ENCODE results near the gene LRTM2. TPM values are rescaled to one million over a fixed set of nuclear protein-coding genes. Genes with fewer than 3 reads are reported as not detected.

LRTM2 gene
- total and polyA plus RNA-seq, 4 donors = not detected

DNA sequence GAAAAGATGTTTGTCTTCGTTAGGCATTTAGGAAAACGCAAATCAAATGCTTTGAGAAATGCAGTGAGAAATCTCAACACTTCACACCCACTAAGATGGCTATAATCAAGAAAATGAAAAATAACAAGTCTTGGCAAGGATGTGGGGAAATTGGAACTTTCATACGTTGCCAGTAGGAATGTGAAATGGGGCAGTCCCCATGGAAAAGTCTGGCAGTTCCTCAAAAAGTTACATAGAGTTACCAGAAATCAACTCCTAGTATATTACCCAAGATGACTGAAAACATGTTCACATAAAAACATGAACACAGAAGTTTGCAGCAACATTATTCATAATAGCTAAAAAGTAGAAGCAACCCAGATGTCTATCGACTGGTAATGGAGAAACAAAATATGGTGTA lies 41.5 kb upstream of the LRTM2 start:
- 88% methylated on average over 4 of the region's 4 CpGs for WGBS
- peaks cover 0 to 12% (median 4%) of the 10 kb centered on the region in 4 donors for H3K4me1 ChIP-seq (ENCODE audit: control insufficient read depth in 4 of 4, insufficient read depth in 4 of 4, low read length in 3 of 4)

DNA sequence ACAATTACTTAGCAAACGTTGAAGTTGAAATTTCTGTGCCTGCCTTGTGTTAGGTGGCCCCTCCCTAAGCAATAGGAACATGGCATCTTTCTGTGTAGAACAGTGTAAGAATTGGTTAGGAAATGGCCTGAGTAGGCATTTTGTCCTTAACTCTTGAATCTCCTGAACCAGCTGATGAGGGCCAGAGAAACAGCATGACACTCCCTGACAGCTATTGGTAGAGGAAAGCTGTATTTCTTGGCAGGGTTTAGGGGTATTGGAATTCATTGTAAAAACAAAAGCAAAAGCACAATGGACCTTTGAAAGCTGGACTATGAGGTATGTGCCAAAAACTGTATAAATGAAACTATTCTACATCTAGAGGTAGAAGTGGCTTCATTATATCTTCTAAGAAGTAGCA lies 40.6 kb upstream of the LRTM2 start:
- no peak for DNase-seq (ENCODE audit: low spot score)
- H3K27me3 ChIP-seq (ENCODE audit: control insufficient read depth in 4 of 4, insufficient read depth in 4 of 4, low read length in 3 of 4) = no peaks in the 10 kb centered on the region
- H3K4me1 ChIP-seq (ENCODE audit: control insufficient read depth in 4 of 4, insufficient read depth in 4 of 4, low read length in 3 of 4) = peaks cover 0 to 12% (median 5%) of the 10 kb centered on the region in 4 donors
- no peaks in the 10 kb centered on the region for H3K9me3 ChIP-seq (ENCODE audit: control insufficient read depth in 4 of 4, low read length in 3 of 4)
- 70% methylated on average over 1 of the region's 1 CpG for WGBS
- no peak overlapping the region for H3K4me3 ChIP-seq (ENCODE audit: low read depth in 1 of 3, low read length in 3 of 3)
- peaks cover 2 to 20% (median 12%) of the 10 kb centered on the region in 4 donors for H3K36me3 ChIP-seq (ENCODE audit: control insufficient read depth in 4 of 4, insufficient read depth in 3 of 4, low read depth in 1 of 4, low read length in 3 of 4)
- H3K9ac ChIP-seq (ENCODE audit: low read depth in 1 of 2, low read length in 2 of 2) = no peak overlapping the region
- TF ChIP-seq NR2F2 (IDR thresholded peaks at IDR 0.05) (no peak), SP1 (IDR thresholded peaks at IDR 0.05) (no peak), YY1 (IDR thresholded peaks at IDR 0.05) (no peak), HNF4G (IDR thresholded peaks at IDR 0.05) (no peak)
- TF ChIP-seq, protein P1, sequence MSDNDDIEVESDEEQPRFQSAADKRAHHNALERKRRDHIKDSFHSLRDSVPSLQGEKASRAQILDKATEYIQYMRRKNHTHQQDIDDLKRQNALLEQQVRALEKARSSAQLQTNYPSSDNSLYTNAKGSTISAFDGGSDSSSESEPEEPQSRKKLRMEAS (IDR thresholded peaks at IDR 0.05) = no peak
- H3K27ac ChIP-seq (ENCODE audit: low read depth in 1 of 2, low read length in 2 of 2) = no peak overlapping the region

More for the DNA sequence above, 41.5 kb upstream of the LRTM2 start:
- H3K9ac ChIP-seq (ENCODE audit: low read depth in 1 of 2, low read length in 2 of 2) = no peak overlapping the region
- DNase-seq (ENCODE audit: low spot score) = no peak
- H3K9me3 ChIP-seq (ENCODE audit: control insufficient read depth in 4 of 4, low read length in 3 of 4) = no peaks in the 10 kb centered on the region
- H3K4me3 ChIP-seq (ENCODE audit: low read depth in 1 of 3, low read length in 3 of 3) = no peak overlapping the region
- H3K36me3 ChIP-seq (ENCODE audit: control insufficient read depth in 4 of 4, insufficient read depth in 3 of 4, low read depth in 1 of 4, low read length in 3 of 4) = peaks cover 4 to 21% (median 11%) of the 10 kb centered on the region in 4 donors
- TF ChIP-seq, protein P2, sequence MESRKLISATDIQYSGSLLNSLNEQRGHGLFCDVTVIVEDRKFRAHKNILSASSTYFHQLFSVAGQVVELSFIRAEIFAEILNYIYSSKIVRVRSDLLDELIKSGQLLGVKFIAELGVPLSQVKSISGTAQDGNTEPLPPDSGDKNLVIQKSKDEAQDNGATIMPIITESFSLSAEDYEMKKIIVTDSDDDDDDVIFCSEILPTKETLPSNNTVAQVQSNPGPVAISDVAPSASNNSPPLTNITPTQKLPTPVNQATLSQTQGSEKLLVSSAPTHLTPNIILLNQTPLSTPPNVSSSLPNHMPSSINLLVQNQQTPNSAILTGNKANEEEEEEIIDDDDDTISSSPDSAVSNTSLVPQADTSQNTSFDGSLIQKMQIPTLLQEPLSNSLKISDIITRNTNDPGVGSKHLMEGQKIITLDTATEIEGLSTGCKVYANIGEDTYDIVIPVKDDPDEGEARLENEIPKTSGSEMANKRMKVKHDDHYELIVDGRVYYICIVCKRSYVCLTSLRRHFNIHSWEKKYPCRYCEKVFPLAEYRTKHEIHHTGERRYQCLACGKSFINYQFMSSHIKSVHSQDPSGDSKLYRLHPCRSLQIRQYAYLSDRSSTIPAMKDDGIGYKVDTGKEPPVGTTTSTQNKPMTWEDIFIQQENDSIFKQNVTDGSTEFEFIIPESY (IDR thresholded peaks at IDR 0.05) = no peak
- TF ChIP-seq RXRA (IDR thresholded peaks at IDR 0.05) = no peak
- TF ChIP-seq, protein P3, sequence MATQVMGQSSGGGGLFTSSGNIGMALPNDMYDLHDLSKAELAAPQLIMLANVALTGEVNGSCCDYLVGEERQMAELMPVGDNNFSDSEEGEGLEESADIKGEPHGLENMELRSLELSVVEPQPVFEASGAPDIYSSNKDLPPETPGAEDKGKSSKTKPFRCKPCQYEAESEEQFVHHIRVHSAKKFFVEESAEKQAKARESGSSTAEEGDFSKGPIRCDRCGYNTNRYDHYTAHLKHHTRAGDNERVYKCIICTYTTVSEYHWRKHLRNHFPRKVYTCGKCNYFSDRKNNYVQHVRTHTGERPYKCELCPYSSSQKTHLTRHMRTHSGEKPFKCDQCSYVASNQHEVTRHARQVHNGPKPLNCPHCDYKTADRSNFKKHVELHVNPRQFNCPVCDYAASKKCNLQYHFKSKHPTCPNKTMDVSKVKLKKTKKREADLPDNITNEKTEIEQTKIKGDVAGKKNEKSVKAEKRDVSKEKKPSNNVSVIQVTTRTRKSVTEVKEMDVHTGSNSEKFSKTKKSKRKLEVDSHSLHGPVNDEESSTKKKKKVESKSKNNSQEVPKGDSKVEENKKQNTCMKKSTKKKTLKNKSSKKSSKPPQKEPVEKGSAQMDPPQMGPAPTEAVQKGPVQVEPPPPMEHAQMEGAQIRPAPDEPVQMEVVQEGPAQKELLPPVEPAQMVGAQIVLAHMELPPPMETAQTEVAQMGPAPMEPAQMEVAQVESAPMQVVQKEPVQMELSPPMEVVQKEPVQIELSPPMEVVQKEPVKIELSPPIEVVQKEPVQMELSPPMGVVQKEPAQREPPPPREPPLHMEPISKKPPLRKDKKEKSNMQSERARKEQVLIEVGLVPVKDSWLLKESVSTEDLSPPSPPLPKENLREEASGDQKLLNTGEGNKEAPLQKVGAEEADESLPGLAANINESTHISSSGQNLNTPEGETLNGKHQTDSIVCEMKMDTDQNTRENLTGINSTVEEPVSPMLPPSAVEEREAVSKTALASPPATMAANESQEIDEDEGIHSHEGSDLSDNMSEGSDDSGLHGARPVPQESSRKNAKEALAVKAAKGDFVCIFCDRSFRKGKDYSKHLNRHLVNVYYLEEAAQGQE (IDR thresholded peaks at IDR 0.05) = no peak
- no peak for TF ChIP-seq JUND (IDR thresholded peaks at IDR 0.05)
- TF ChIP-seq, protein P4, sequence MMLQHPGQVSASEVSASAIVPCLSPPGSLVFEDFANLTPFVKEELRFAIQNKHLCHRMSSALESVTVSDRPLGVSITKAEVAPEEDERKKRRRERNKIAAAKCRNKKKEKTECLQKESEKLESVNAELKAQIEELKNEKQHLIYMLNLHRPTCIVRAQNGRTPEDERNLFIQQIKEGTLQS (IDR thresholded peaks at IDR 0.05) = no peak
- TF ChIP-seq, protein P5, sequence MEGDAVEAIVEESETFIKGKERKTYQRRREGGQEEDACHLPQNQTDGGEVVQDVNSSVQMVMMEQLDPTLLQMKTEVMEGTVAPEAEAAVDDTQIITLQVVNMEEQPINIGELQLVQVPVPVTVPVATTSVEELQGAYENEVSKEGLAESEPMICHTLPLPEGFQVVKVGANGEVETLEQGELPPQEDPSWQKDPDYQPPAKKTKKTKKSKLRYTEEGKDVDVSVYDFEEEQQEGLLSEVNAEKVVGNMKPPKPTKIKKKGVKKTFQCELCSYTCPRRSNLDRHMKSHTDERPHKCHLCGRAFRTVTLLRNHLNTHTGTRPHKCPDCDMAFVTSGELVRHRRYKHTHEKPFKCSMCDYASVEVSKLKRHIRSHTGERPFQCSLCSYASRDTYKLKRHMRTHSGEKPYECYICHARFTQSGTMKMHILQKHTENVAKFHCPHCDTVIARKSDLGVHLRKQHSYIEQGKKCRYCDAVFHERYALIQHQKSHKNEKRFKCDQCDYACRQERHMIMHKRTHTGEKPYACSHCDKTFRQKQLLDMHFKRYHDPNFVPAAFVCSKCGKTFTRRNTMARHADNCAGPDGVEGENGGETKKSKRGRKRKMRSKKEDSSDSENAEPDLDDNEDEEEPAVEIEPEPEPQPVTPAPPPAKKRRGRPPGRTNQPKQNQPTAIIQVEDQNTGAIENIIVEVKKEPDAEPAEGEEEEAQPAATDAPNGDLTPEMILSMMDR (IDR thresholded peaks at IDR 0.05; ENCODE audit: low read depth, low read length, missing input control) = no peak
- no peak for TF ChIP-seq FOXA1 (IDR thresholded peaks at IDR 0.05)
- no peak for TF ChIP-seq NR2F2 (IDR thresholded peaks at IDR 0.05)
- TF ChIP-seq, protein P1 (IDR thresholded peaks at IDR 0.05) = no peak
- TF ChIP-seq YY1 (IDR thresholded peaks at IDR 0.05) = no peak
- no peak for TF ChIP-seq FOXA2 (IDR thresholded peaks at IDR 0.05)
- TF ChIP-seq SP1 (IDR thresholded peaks at IDR 0.05) = no peak
- no peak for TF ChIP-seq RAD21 (IDR thresholded peaks at IDR 0.05)
- TF ChIP-seq GABPA (IDR thresholded peaks at IDR 0.05 in 1 of 2, conservative IDR thresholded peaks at IDR 0.05 in 1 of 2) = no peak
- no peak for TF ChIP-seq HNF4A (conservative IDR thresholded peaks at IDR 0.05)
- no peak for TF ChIP-seq TAF1 (conservative IDR thresholded peaks at IDR 0.05)
- no peaks in the 10 kb centered on the region for H3K27me3 ChIP-seq (ENCODE audit: control insufficient read depth in 4 of 4, insufficient read depth in 4 of 4, low read length in 3 of 4)
- H3K27ac ChIP-seq (ENCODE audit: low read depth in 1 of 2, low read length in 2 of 2) = peak overlapping the region in 1 of 2 donors; percentile 49

All from liver (tissue), 9 donors.